ENCODE data around the gene TJP3.

The TJP3 gene

GRCh38 chr19:3671680-3672574 lies 36.3 kb upstream of the TJP3 start:
- no peak for DNase-seq (ENCODE audit: low spot score)

- no peak for DNase-seq (ENCODE audit: low spot score)
Observed at GRCh38 chr19:3672575-3672948, 35.6 kb upstream of the TJP3 start.

- DNase-seq (ENCODE audit: low spot score), result no peak
Observed at GRCh38 chr19:3672993-3673392, 35.2 kb upstream of the TJP3 start.

- DNase-seq (ENCODE audit: low spot score), result no peak
Observed at GRCh38 chr19:3673506-3674439, 34.4 kb upstream of the TJP3 start.

- DNase-seq (ENCODE audit: low spot score), result no peak
Observed at GRCh38 chr19:3674784-3675543, 33.2 kb upstream of the TJP3 start.

- no peak for DNase-seq (ENCODE audit: low spot score)
Observed at GRCh38 chr19:3678188-3678587, 30.0 kb upstream of the TJP3 start.

GRCh38 chr19:3679138-3679537 lies 29.0 kb upstream of the TJP3 start:
- no peak for DNase-seq (ENCODE audit: low spot score)

GRCh38 chr19:3679581-3679980 lies 28.6 kb upstream of the TJP3 start:
- DNase-seq (ENCODE audit: low spot score), result no peak

- no peak for DNase-seq (ENCODE audit: low spot score)
Observed at GRCh38 chr19:3680939-3681338, 27.2 kb upstream of the TJP3 start.

- no peak for DNase-seq (ENCODE audit: low spot score)
Observed at GRCh38 chr19:3682286-3682685, 25.9 kb upstream of the TJP3 start.

- DNase-seq (ENCODE audit: low spot score), result no peak
Observed at GRCh38 chr19:3682741-3683404, 25.3 kb upstream of the TJP3 start.

GRCh38 chr19:3683405-3684053 lies 24.7 kb upstream of the TJP3 start:
- DNase-seq (ENCODE audit: low spot score), result peak; percentile 27

GRCh38 chr19:3684054-3684816 lies 23.9 kb upstream of the TJP3 start:
- peak; percentile 90 for DNase-seq (ENCODE audit: low spot score)

GRCh38 chr19:3684817-3685410 lies 23.3 kb upstream of the TJP3 start:
- DNase-seq (ENCODE audit: low spot score), result peak; percentile 64

- DNase-seq (ENCODE audit: low spot score), result no peak
Observed at GRCh38 chr19:3687393-3687773, 20.8 kb upstream of the TJP3 start.

GRCh38 chr19:3687774-3688706 lies 20.1 kb upstream of the TJP3 start:
- no peak for DNase-seq (ENCODE audit: low spot score)

- DNase-seq (ENCODE audit: low spot score), result no peak
Observed at GRCh38 chr19:3690551-3691371, 17.4 kb upstream of the TJP3 start.

- no peak for DNase-seq (ENCODE audit: low spot score)
Observed at GRCh38 chr19:3691372-3691716, 16.8 kb upstream of the TJP3 start.
